ENCODE measurements around the gene SRSF3. TPM values are rescaled to one million over a fixed set of nuclear protein-coding genes. Genes with fewer than 3 reads are reported as not detected.
"Not testable (repeated sequence)": the region's sequence is repeated elsewhere in the genome, so short reads cannot be mapped to it uniquely, and the experiment has no call there.

The SRSF3 gene
- total RNA-seq, 4 donors from 2014 or later, result 98.8 to 239 (median 179) TPM

DNA sequence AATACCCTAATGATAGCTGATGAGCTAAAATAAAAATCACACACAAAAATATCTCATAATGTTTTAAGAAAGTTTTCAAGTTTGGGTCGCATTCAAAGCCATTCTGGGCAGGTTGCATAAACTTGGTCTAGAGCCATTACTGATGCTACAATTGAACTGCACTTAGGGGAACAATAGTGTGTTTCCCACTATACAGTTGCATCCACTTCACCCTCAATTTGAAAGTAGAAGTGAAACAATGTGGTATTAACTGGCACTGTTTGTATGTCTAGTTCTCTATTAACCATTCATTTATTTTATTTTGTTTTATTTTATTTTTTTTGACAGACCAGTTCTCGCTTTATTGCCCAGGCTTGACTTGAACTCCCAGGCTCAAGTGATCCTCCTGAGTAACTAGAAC is 23.9 kb upstream of the SRSF3 start:
- no peaks in the 10 kb centered on the region for H3K9me3 ChIP-seq
- intact Hi-C loops (cut with DNase I; ENCODE audit: low total_unique reads), result no loop called here
- TF ChIP-seq, protein P1, sequence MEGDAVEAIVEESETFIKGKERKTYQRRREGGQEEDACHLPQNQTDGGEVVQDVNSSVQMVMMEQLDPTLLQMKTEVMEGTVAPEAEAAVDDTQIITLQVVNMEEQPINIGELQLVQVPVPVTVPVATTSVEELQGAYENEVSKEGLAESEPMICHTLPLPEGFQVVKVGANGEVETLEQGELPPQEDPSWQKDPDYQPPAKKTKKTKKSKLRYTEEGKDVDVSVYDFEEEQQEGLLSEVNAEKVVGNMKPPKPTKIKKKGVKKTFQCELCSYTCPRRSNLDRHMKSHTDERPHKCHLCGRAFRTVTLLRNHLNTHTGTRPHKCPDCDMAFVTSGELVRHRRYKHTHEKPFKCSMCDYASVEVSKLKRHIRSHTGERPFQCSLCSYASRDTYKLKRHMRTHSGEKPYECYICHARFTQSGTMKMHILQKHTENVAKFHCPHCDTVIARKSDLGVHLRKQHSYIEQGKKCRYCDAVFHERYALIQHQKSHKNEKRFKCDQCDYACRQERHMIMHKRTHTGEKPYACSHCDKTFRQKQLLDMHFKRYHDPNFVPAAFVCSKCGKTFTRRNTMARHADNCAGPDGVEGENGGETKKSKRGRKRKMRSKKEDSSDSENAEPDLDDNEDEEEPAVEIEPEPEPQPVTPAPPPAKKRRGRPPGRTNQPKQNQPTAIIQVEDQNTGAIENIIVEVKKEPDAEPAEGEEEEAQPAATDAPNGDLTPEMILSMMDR (IDR thresholded peaks at IDR 0.05), result no peak
- TF ChIP-seq POLR2A (IDR thresholded peaks at IDR 0.05), result no peak
- DNase-seq, result no peak
- H3K4me1 ChIP-seq, result no peaks in the 10 kb centered on the region
- H3K36me3 ChIP-seq, result no peaks in the 10 kb centered on the region
- no peak overlapping the region for H3K4me3 ChIP-seq
- no peak overlapping the region for H3K27ac ChIP-seq
- H3K27me3 ChIP-seq, result no peaks in the 10 kb centered on the region

DNA sequence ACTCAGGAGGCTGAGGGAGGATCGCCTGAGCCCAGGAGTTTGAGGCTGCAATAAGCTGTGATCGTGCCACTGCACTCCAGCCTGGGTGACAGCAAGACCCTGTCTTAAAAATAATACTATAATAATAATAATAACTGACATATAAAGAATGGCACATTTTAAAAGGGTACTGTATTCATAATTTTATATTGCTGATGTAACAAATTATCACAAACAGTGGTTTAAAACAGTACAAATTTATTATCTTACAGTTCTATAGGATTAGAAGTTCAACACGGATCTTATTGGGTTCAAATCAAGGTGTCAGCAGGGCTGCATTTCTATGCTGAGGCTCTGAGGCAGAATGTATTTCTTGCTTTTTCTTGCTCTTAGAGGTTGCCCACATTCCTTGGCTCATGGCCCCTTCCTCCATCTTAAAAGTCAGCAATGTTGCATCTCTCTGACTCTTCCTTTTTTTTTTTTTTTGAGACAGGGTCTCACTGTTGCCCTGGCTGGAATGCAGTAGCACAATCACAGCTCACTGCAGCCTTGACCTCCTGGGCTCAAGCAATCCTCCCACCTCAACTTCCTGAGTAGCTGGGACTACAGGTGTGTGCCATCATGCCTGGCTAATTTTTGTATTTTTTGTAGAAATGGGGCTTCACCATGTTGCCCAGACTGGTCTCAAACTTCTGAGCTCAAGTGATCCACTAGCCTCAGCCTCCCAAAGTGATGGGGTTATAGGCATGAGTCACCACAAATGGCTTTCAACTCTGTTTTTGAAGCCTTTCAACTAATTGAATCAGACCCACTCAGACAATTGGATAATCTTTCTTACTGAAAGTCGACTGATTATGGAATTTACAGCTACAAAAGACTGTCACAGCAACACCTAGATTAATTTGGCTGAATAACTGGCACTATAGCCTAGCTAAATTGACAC is 22.8 kb upstream of the SRSF3 start:
- TF ChIP-seq, protein P1 (IDR thresholded peaks at IDR 0.05), result no peak
- no peak for TF ChIP-seq POLR2A (IDR thresholded peaks at IDR 0.05)
- no peaks in the 10 kb centered on the region for H3K36me3 ChIP-seq
- no peaks in the 10 kb centered on the region for H3K4me1 ChIP-seq
- no peaks in the 10 kb centered on the region for H3K9me3 ChIP-seq
- intact Hi-C loops (cut with DNase I; ENCODE audit: low total_unique reads), result no loop called here
- H3K4me3 ChIP-seq, result no peak overlapping the region
- no peaks in the 10 kb centered on the region for H3K27me3 ChIP-seq
- H3K27ac ChIP-seq, result no peak overlapping the region
- no peak for DNase-seq

DNA sequence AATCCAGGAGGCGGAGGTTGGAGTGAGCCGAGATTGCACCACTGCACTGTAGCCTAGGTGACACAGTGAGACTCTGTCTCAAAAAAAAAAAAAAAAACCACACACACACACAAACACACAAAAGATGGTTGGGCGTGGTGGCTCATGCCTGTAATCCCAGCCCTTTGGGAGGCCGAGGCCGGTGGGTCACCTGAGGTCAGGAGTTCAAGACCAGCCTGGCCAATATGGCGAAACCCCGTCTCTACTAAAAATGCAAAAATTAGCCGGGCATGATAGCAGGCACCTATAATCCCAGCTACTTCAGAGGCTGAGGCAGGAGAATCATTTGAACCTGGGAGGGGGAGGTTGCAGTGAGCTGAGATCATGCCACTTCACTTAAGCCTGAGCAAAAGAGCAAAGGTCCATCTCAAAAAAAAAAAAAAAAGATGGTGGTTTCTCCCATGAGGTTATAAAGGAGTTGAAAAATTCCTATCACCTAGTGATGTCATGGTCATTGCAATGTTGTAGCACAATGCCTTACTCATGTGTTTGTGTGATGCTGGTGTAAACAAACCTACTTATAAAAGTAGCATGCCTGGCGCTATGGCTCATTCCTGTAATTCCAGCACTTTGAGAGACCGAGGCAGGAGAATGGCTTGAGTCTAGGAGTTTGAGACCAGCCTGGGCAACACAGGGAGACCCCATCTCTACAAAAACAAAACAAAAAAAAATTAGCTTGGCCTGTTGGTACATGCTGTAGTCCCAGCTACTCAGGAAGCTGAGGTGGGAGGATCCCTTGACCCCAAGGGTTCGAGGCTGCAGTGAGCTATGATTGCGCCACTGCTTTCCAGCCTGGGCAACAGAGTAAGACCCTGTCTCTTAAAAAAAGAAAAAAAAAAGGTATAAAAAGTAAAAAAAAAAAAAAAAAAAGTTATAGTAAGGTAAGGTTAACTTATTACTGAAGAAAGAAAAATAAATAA is 21.5 kb upstream of the SRSF3 start:
- H3K36me3 ChIP-seq; H3K4me1 ChIP-seq; DNase-seq; H3K4me3 ChIP-seq; H3K27me3 ChIP-seq; H3K9me3 ChIP-seq; H3K27ac ChIP-seq; intact Hi-C loops (cut with DNase I; ENCODE audit: low total_unique reads): not testable (repeated sequence)

DNA sequence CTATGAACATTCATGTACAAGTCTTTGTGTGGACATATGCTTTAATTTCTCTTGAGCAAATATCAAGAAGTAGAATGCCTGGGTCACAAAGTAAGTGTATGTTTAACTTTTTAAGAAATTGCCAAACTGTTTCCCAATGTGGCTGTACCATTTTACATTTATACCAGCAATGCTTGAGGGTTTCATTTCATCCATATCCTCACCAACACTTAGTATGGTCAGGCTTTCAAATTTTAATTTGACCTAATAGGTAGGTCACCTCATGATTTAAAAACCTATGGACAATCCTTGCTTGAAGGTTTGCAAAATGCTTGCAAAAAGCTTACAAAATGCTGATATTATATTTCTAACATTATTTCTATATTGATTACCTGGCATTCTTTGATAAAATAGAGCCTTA is 19.5 kb upstream of the SRSF3 start:
- H3K27me3 ChIP-seq, result no peaks in the 10 kb centered on the region
- intact Hi-C loops (cut with DNase I; ENCODE audit: low total_unique reads), result no loop called here
- TF ChIP-seq POLR2A (IDR thresholded peaks at IDR 0.05), result no peak
- TF ChIP-seq, protein P1 (IDR thresholded peaks at IDR 0.05), result no peak
- DNase-seq, result no peak
- H3K36me3 ChIP-seq, result no peaks in the 10 kb centered on the region
- no peak overlapping the region for H3K27ac ChIP-seq
- H3K4me1 ChIP-seq, result no peaks in the 10 kb centered on the region
- H3K9me3 ChIP-seq, result no peaks in the 10 kb centered on the region
- no peak overlapping the region for H3K4me3 ChIP-seq

DNA sequence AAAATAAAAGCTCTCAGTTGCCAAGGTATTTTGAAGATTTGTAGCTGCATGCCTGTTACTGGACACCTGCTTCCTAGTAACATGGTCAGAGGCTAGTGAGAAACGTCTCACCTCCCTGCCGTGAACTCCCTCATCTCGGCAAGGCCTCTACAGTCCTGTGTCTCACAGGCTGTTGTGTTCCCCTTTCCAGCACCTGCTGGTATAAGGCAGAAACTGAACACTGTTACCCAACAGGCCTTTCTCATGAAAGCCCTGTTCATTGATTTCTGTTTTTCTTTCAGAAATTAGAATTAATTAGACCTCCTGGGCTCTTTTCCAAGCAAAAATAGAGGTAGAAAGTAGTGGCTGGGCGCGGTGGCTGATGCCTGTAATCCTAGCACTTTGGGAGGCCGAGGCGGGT is 17.6 kb upstream of the SRSF3 start:
- no peaks in the 10 kb centered on the region for H3K9me3 ChIP-seq
- H3K4me1 ChIP-seq, result no peaks in the 10 kb centered on the region
- H3K4me3 ChIP-seq, result no peak overlapping the region
- no peaks in the 10 kb centered on the region for H3K36me3 ChIP-seq
- DNase-seq, result no peak
- no peak overlapping the region for H3K27ac ChIP-seq
- no peaks in the 10 kb centered on the region for H3K27me3 ChIP-seq
- no peak for TF ChIP-seq POLR2A (IDR thresholded peaks at IDR 0.05)
- TF ChIP-seq, protein P1 (IDR thresholded peaks at IDR 0.05), result no peak
- intact Hi-C loops (cut with DNase I; ENCODE audit: low total_unique reads), result no loop called here

All from uterus (tissue), 4 donors.